GM19099 (cell line): ENCODE data around the gene RAB40B.

Experiments
- POLR2A ChIP-seq: IDR thresholded peaks from 3 replicates; pipeline ENCODE4 v1.6.1; 2011; ENCODE audit warnings: low read depth; ENCODE audit not compliant: insufficient read length; ENCODE audit errors: extremely low read depth

Gene RAB40B

GRCh38 chr17:82689077-82689476 is 9.4 kb downstream of the RAB40B start:
- no peak for TF ChIP-seq POLR2A

- no peak for TF ChIP-seq POLR2A
These were observed 10.6 kb downstream of the RAB40B start for GRCh38 chr17:82687871-82688270.

GRCh38 chr17:82687375-82687861 is 11.1 kb downstream of the RAB40B start:
- TF ChIP-seq POLR2A, result no peak

GRCh38 chr17:82686366-82687324 is 11.9 kb downstream of the RAB40B start:
- TF ChIP-seq POLR2A, result no peak

- no peak for TF ChIP-seq POLR2A
These were observed 13.2 kb downstream of the RAB40B start for GRCh38 chr17:82685291-82685690.

GRCh38 chr17:82684228-82684841 is 14.2 kb downstream of the RAB40B start:
- no peak for TF ChIP-seq POLR2A

GRCh38 chr17:82683534-82683933 is 15.0 kb downstream of the RAB40B start:
- TF ChIP-seq POLR2A, result no peak

GRCh38 chr17:82681547-82681946 is 17.0 kb downstream of the RAB40B start:
- no peak for TF ChIP-seq POLR2A

GRCh38 chr17:82679586-82680465 is 18.7 kb downstream of the RAB40B start:
- no peak for TF ChIP-seq POLR2A

- TF ChIP-seq POLR2A, result no peak
These were observed 20.1 kb downstream of the RAB40B start for GRCh38 chr17:82678265-82678891.

GRCh38 chr17:82677353-82677925 is 21.1 kb downstream of the RAB40B start:
- no peak for TF ChIP-seq POLR2A

- TF ChIP-seq POLR2A, result no peak
These were observed 22.8 kb downstream of the RAB40B start for GRCh38 chr17:82675476-82676245.

- no peak for TF ChIP-seq POLR2A
These were observed 23.6 kb downstream of the RAB40B start for GRCh38 chr17:82674656-82675475.
